HepG2 (cell line): Measurements from ENCODE around the gene SLC25A22. TPM values are rescaled to one million over a fixed set of nuclear protein-coding genes. Genes with fewer than 3 reads are reported as not detected.

Experiments
- ELF1 ChIP-seq: sonication (generic); formaldehyde crosslinking; IDR thresholded peaks from 2 replicates; pipeline ENCODE4 v1.4.0; 2020; ENCODE audit warnings: missing genetic modification reagents
- KDM5A ChIP-seq: fragments of 200-600 bp; sonication (generic); IDR thresholded peaks from 2 replicates; pipeline ENCODE4 v1.7.0; 2018; ENCODE audit warnings: antibody characterized with exemption, mild to moderate bottlenecking, low read length, borderline replicate concordance
- KDM6A ChIP-seq: IDR thresholded peaks from 2 replicates; pipeline ENCODE4 v1.6.1; 2016; ENCODE audit warnings: low read depth
- LCORL ChIP-seq, 2 experiments: fragments of 450-650 bp in 1 of 2; sonication (generic) in 1 of 2; formaldehyde crosslinking in 1 of 2; IDR thresholded peaks; 2 replicates each; pipeline versions ENCODE4 v1.5.0 to v1.6.1; 2017 to 2020; ENCODE audit warnings: antibody characterized with exemption in 1 of 2, missing genetic modification reagents in 1 of 2
- RARG ChIP-seq: sonication (generic); formaldehyde crosslinking; IDR thresholded peaks from 2 replicates; pipeline ENCODE4 v1.4.0; 2020; ENCODE audit warnings: low read depth, mild to moderate bottlenecking, missing genetic modification reagents
- ZBTB21 ChIP-seq: sonication (generic); formaldehyde crosslinking; IDR thresholded peaks from 2 replicates; pipeline ENCODE4 v1.4.0; 2020; ENCODE audit warnings: missing genetic modification reagents
- ZMAT3 ChIP-seq: sonication (generic); formaldehyde crosslinking; conservative IDR thresholded peaks from 2 replicates; pipeline ENCODE4 v1.7.0; 2021; ENCODE audit warnings: missing genetic modification reagents
- ZNF430 ChIP-seq: sonication (generic); formaldehyde crosslinking; IDR thresholded peaks from 2 replicates; pipeline ENCODE4 v1.9.0; 2021; ENCODE audit warnings: mild to moderate bottlenecking, missing genetic modification reagents
- ZNF44 ChIP-seq: sonication (generic); formaldehyde crosslinking; IDR thresholded peaks from 2 replicates; pipeline ENCODE4 v1.5.1; 2020; ENCODE audit warnings: mild to moderate bottlenecking, missing genetic modification reagents
- ZNF460 ChIP-seq: sonication (generic); formaldehyde crosslinking; IDR thresholded peaks from 2 replicates; pipeline ENCODE4 v1.5.1; 2020; ENCODE audit warnings: missing genetic modification reagents, mild to moderate bottlenecking, borderline replicate concordance
- ZNF674 ChIP-seq: sonication (generic); formaldehyde crosslinking; IDR thresholded peaks from 2 replicates; pipeline ENCODE4 v1.5.0; 2020; ENCODE audit warnings: low read depth, mild to moderate bottlenecking, missing genetic modification reagents
- polyA plus RNA-seq, 8 experiments: library from polyadenylated mRNA; depleted of rRNA in 3 of 8; stranded (reverse) in 7 of 8; unstranded in 1 of 8; fragments of >200 nt; fragmentation: Illumina TruSeq in 4 of 8; extraction: Trizol in 4 of 8; gene quantifications; 2 replicates each; pipeline versions ENCODE4 v1.2.1 to v1.2.3, GENCODE V29; 2011 to 2016; ENCODE audit warnings: low read depth in 4 of 8, missing spikeins in 1 of 8, mixed read lengths in 1 of 8; ENCODE audit not compliant: insufficient read depth in 1 of 8
- total RNA-seq, 5 experiments: library from RNA; depleted of rRNA; stranded (reverse); fragments of >200 nt; fragmentation: Illumina TruSeq; extraction: Trizol; gene quantifications; 2 replicates each; pipeline ENCODE4 v1.2.3, GENCODE V29; 2016; ENCODE audit warnings: low read depth in 1 of 5
- TF ChIP-seq, protein P1 (sequence below): sonication (generic); formaldehyde crosslinking; IDR thresholded peaks from 2 replicates; pipeline ENCODE4 v1.4.0; 2020; ENCODE audit warnings: missing genetic modification reagents, mild to moderate bottlenecking, borderline replicate concordance
- TF ChIP-seq, protein P2 (sequence below): sonication (generic); formaldehyde crosslinking; IDR thresholded peaks from 2 replicates; pipeline ENCODE4 v1.4.0; 2020; ENCODE audit warnings: missing genetic modification reagents
- TF ChIP-seq, protein P3 (sequence below): sonication (generic); formaldehyde crosslinking; IDR thresholded peaks from 2 replicates; pipeline ENCODE4 v1.5.1; 2020; ENCODE audit warnings: missing genetic modification reagents, mild to moderate bottlenecking, borderline replicate concordance
- TF ChIP-seq, protein P4 (sequence below): sonication (generic); formaldehyde crosslinking; IDR thresholded peaks from 2 replicates; pipeline ENCODE4 v1.5.0; 2020; ENCODE audit warnings: mild to moderate bottlenecking, missing genetic modification reagents
- TF ChIP-seq, protein P5 (sequence below): sonication (generic); formaldehyde crosslinking; IDR thresholded peaks from 2 replicates; pipeline ENCODE4 v1.4.0; 2020; ENCODE audit warnings: missing genetic modification reagents

The SLC25A22 gene
- total and polyA plus RNA-seq, 2 of the 13 experiments (the other 11 are each of a cell fraction or from before 2014, with no cell fraction given), result 12.4 to 19.2 TPM

DNA sequence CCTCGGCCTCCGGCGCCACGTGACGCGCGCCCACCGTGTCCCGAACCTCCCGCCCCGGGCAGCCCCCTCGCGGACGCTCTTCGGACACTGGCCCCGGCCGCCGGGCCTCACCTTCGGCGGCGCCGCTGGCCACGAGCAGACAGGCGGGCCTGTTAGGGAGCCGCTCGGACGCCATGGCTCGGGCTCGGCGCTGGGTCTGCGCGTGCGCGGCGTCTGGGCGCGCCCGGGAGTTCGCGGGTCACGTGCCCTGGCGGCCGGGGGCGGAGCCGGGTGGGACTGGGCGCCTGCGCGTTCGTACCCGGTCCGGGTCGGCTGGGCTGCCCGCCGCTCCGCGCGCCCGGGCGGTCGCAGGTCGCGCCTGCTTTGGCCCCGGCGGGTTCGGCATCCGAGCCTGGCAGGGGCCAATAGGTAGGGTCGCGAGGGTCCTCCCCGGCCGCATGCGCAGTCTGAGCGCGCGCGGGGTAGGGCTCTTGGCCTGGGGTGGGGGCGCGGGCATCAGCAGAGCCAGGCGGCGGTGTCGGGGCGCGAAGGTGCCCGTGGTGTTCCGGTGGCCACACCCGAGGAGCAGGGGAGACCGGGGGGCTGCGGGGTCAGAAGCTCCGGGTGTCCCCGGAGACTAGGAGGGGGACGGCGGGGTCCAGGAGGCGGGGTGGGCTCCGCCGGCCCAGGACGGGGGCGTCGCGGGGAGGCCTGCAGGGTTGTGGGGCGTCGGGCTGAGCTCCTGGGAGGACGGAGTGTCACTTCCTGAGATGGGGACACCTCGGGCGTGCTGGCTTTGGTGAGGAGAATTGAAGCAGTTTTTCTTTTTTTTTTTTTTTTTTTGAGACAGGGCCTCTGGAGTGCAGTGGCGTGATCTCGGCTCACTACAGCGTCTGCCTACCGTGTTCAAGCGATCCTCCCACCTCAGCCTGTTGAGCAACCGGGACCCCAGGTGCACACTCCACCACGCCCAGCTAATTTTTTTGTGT, 20.5 kb downstream of the SLC25A22 start, which contains the start of gene GATD1 (continued):
- TF ChIP-seq, protein P1, sequence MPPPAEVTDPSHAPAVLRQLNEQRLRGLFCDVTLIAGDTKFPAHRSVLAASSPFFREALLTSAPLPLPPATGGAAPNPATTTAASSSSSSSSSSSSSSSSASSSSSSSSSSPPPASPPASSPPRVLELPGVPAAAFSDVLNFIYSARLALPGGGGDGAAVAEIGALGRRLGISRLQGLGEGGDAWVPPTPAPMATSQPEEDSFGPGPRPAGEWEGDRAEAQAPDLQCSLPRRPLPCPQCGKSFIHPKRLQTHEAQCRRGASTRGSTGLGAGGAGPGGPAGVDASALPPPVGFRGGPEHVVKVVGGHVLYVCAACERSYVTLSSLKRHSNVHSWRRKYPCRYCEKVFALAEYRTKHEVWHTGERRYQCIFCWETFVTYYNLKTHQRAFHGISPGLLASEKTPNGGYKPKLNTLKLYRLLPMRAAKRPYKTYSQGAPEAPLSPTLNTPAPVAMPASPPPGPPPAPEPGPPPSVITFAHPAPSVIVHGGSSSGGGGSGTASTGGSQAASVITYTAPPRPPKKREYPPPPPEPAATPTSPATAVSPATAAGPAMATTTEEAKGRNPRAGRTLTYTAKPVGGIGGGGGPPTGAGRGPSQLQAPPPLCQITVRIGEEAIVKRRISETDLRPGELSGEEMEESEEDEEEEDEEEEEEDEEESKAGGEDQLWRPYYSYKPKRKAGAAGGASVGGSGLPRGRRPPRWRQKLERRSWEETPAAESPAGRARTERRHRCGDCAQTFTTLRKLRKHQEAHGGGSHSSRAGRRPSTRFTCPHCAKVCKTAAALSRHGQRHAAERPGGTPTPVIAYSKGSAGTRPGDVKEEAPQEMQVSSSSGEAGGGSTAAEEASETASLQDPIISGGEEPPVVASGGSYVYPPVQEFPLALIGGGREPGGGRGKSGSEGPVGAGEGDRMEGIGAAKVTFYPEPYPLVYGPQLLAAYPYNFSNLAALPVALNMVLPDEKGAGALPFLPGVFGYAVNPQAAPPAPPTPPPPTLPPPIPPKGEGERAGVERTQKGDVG (CRISPR knock-in tag), result no peak
- TF ChIP-seq ZNF460 (CRISPR knock-in tag) (0 out of 2 replicates have a peak, but pooled peaks have one; percentile 7), ZNF44 (no peak), KDM5A (peak; percentile 50; the same call in 1 of the 2 replicates), ZMAT3 (CRISPR knock-in tag) (0 out of 2 replicates have a peak, but pooled peaks have one; percentile 62), RARG (CRISPR knock-in tag) (0 out of 2 replicates have a peak, but pooled peaks have one; percentile 64), ZNF674 (CRISPR knock-in tag) (0 out of 2 replicates have a peak, but pooled peaks have one; percentile 59), ZBTB21 (CRISPR knock-in tag) (no peak), ELF1 (CRISPR knock-in tag) (no peak), KDM6A (CRISPR knock-in tag) (no peak), LCORL (IDR thresholded peaks at IDR 0.05) (no peak), LCORL (CRISPR knock-in tag; IDR thresholded peaks at IDR 0.05) (0 out of 2 replicates have a peak, but pooled peaks have one; percentile 37), ZNF430 (CRISPR knock-in tag) (no peak)
- TF ChIP-seq, protein P2, sequence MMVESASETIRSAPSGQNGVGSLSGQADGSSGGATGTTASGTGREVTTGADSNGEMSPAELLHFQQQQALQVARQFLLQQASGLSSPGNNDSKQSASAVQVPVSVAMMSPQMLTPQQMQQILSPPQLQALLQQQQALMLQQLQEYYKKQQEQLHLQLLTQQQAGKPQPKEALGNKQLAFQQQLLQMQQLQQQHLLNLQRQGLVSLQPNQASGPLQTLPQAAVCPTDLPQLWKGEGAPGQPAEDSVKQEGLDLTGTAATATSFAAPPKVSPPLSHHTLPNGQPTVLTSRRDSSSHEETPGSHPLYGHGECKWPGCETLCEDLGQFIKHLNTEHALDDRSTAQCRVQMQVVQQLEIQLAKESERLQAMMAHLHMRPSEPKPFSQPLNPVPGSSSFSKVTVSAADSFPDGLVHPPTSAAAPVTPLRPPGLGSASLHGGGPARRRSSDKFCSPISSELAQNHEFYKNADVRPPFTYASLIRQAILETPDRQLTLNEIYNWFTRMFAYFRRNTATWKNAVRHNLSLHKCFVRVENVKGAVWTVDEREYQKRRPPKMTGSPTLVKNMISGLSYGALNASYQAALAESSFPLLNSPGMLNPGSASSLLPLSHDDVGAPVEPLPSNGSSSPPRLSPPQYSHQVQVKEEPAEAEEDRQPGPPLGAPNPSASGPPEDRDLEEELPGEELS (CRISPR knock-in tag), result peak; percentile 17; the same call in 1 of the 2 replicates
- TF ChIP-seq, protein P3, sequence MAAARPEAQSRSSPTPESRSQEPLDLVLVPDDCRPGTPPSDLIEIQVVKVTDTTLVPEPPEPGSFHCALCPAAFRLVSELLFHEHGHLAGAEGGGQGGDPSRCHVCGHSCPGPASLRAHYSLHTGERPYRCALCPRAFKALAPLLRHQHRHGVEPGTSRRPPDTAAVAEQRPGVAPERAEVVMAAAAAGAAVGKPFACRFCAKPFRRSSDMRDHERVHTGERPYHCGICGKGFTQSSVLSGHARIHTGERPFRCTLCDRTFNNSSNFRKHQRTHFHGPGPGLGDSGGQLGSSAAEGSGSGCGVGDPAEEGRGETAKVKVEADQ (CRISPR knock-in tag), result peak; percentile 61; the same call in 1 of the 2 replicates
- TF ChIP-seq, protein P4, sequence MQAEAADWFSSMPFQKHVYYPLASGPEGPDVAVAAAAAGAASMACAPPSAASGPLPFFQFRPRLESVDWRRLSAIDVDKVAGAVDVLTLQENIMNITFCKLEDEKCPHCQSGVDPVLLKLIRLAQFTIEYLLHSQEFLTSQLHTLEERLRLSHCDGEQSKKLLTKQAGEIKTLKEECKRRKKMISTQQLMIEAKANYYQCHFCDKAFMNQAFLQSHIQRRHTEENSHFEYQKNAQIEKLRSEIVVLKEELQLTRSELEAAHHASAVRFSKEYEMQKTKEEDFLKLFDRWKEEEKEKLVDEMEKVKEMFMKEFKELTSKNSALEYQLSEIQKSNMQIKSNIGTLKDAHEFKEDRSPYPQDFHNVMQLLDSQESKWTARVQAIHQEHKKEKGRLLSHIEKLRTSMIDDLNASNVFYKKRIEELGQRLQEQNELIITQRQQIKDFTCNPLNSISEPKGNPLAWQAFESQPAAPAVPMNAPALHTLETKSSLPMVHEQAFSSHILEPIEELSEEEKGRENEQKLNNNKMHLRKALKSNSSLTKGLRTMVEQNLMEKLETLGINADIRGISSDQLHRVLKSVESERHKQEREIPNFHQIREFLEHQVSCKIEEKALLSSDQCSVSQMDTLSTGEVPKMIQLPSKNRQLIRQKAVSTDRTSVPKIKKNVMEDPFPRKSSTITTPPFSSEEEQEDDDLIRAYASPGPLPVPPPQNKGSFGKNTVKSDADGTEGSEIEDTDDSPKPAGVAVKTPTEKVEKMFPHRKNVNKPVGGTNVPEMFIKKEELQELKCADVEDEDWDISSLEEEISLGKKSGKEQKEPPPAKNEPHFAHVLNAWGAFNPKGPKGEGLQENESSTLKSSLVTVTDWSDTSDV (CRISPR knock-in tag), result peak; percentile 81; the same call in 1 of the 2 replicates
- TF ChIP-seq, protein P5, sequence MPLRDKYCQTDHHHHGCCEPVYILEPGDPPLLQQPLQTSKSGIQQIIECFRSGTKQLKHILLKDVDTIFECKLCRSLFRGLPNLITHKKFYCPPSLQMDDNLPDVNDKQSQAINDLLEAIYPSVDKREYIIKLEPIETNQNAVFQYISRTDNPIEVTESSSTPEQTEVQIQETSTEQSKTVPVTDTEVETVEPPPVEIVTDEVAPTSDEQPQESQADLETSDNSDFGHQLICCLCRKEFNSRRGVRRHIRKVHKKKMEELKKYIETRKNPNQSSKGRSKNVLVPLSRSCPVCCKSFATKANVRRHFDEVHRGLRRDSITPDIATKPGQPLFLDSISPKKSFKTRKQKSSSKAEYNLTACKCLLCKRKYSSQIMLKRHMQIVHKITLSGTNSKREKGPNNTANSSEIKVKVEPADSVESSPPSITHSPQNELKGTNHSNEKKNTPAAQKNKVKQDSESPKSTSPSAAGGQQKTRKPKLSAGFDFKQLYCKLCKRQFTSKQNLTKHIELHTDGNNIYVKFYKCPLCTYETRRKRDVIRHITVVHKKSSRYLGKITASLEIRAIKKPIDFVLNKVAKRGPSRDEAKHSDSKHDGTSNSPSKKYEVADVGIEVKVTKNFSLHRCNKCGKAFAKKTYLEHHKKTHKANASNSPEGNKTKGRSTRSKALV (CRISPR knock-in tag), result 0 out of 2 replicates have a peak, but pooled peaks have one; percentile 45
